Osteocyte (in vitro differentiated cells): Measurements from ENCODE around the gene CD53. TPM values are rescaled to one million over a fixed set of nuclear protein-coding genes. Genes with fewer than 3 reads are reported as not detected.

Experiments
- DNase-seq: peaks from one replicate; pipeline ENCODE4 v3.0.0; 2021; ENCODE audit warnings: mixed read lengths; ENCODE audit not compliant: unreplicated experiment; ENCODE audit errors: extremely low spot score
- H3K27ac Mint-ChIP-seq: one replicate; pipeline ENCODE4 v1.8.0; 2021; ENCODE audit warnings: mild to moderate bottlenecking, mixed read lengths; ENCODE audit not compliant: unreplicated experiment
- H3K27me3 Mint-ChIP-seq: one replicate; pipeline ENCODE4 v1.8.0; 2021; ENCODE audit warnings: mixed read lengths; ENCODE audit not compliant: unreplicated experiment
- H3K36me3 Mint-ChIP-seq: one replicate; pipeline ENCODE4 v1.8.0; 2021; ENCODE audit warnings: mixed read lengths; ENCODE audit not compliant: unreplicated experiment
- H3K4me1 Mint-ChIP-seq: one replicate; pipeline ENCODE4 v1.8.0; 2021; ENCODE audit warnings: mixed read lengths; ENCODE audit not compliant: unreplicated experiment
- H3K4me3 Mint-ChIP-seq: one replicate; pipeline ENCODE4 v1.8.0; 2021; ENCODE audit warnings: mild to moderate bottlenecking, moderate library complexity, mixed read lengths; ENCODE audit not compliant: unreplicated experiment
- H3K9me3 Mint-ChIP-seq: one replicate; pipeline ENCODE4 v1.8.0; 2021; ENCODE audit warnings: mixed read lengths; ENCODE audit not compliant: unreplicated experiment
- total RNA-seq: library from RNA; stranded (reverse); gene quantifications from 2 replicates; pipeline ENCODE4 v1.2.1, GENCODE V29; 2021
- TF ChIP-seq, protein P1 (sequence below): fragments of 200-600 bp; sonication (generic); IDR thresholded peaks from 2 replicates; pipeline ENCODE4 v1.5.0; 2021; ENCODE audit warnings: antibody characterized with exemption, mild to moderate bottlenecking, moderate library complexity

The CD53 gene
- total RNA-seq, 1 donor from 2014 or later, result not detected

DNA sequence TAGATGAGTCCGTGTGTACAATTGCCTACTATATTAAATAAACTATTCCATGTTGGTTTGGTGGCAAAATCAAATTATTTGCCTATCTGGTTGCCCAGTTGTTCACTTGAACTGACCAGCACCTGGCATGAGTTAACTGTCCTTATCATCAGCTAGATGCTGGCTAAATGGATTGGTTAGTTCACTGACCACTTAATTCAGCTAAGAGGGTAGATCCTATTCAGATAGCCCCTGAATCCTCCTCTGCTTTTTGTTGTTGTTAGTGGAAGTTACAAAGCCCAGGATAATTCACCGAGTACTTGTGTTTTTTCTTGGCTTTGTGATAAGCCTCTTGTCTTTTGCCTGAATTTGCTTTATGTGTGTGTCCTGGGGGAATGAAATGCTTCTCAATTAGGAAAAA lies 22.8 kb upstream of the CD53 start:
- TF ChIP-seq, protein P1, sequence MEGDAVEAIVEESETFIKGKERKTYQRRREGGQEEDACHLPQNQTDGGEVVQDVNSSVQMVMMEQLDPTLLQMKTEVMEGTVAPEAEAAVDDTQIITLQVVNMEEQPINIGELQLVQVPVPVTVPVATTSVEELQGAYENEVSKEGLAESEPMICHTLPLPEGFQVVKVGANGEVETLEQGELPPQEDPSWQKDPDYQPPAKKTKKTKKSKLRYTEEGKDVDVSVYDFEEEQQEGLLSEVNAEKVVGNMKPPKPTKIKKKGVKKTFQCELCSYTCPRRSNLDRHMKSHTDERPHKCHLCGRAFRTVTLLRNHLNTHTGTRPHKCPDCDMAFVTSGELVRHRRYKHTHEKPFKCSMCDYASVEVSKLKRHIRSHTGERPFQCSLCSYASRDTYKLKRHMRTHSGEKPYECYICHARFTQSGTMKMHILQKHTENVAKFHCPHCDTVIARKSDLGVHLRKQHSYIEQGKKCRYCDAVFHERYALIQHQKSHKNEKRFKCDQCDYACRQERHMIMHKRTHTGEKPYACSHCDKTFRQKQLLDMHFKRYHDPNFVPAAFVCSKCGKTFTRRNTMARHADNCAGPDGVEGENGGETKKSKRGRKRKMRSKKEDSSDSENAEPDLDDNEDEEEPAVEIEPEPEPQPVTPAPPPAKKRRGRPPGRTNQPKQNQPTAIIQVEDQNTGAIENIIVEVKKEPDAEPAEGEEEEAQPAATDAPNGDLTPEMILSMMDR, result no peak

DNA sequence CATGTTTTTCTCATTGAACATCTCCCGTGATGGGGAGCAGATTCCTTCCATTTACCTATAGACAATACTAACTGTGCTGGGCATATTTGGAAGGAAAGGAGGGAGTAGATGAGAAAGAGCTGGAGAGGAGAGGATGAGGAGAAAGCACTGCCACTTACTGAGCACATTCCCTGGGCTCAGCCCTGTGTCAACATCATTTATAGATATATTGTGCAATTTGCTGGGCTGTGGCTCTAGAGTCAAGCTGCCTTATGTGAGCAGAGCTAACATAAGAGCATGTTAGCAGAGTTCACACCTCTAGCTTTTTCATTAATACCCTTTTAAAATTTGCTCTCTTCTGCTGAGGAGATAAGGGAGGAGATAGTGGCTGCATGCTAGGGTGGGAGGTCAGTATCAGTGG lies 22.3 kb upstream of the CD53 start:
- no peak overlapping the region for H3K27ac Mint-ChIP-seq

More for the DNA sequence above, 22.8 kb upstream of the CD53 start:
- Mint-ChIP-seq H3K27me3 (peaks cover 4% of the 10 kb centered on the region), H3K4me1 (no peaks in the 10 kb centered on the region), H3K36me3 (no peaks in the 10 kb centered on the region), H3K27ac (no peak overlapping the region), H3K4me3 (no peak overlapping the region), H3K9me3 (no peaks in the 10 kb centered on the region)
- no peak for DNase-seq

DNA sequence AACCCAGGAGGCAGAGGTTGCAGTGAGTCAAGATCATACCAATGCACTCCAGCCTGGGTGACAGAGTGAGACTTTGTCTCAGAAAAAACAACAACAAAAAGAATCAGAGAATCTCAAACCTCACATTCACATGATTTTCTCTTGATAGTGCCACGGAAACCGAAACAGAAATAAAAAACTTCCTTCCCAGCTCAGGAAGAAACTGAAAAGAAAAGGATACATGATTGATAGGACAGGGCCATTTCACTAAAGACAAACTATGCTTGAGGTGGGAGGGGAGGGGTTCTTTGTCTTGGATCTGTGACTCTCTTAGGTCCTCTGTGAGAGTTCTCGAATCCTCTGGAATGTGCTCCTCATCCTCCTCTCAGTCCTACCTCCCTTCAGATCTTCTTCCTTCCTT lies 19.8 kb upstream of the CD53 start:
- H3K4me1 Mint-ChIP-seq, result no peaks in the 10 kb centered on the region
- H3K9me3 Mint-ChIP-seq, result no peaks in the 10 kb centered on the region
- H3K27ac Mint-ChIP-seq, result no peak overlapping the region
- no peak for DNase-seq
- H3K4me3 Mint-ChIP-seq, result no peak overlapping the region
- TF ChIP-seq, protein P1, result no peak
- H3K36me3 Mint-ChIP-seq, result no peaks in the 10 kb centered on the region
- H3K27me3 Mint-ChIP-seq, result no peaks in the 10 kb centered on the region

More for the DNA sequence above, 22.3 kb upstream of the CD53 start:
- Mint-ChIP-seq H3K9me3 (no peaks in the 10 kb centered on the region), H3K4me1 (no peaks in the 10 kb centered on the region), H3K27me3 (peaks cover 4% of the 10 kb centered on the region), H3K36me3 (no peaks in the 10 kb centered on the region), H3K4me3 (no peak overlapping the region)
- DNase-seq, result no peak
- TF ChIP-seq, protein P1, result no peak

DNA sequence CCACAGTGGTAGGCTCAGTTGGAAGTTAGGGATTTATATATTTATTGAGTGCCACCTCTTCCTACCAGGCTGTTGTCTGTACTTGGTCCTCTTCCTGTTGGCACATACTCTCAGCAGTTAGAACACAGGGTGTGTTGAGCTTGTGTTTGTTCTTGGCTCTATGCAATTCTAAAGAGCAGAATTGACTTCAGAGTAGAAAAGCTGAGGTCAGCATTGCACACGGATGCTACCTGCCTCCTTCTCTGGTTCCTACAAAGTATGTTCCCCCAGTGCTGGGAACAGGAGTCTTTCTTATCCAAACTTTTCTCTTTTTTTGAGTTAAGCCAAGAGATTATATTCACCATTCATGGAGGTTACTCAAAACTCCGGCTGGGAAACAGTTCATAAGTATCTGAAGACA lies 16.5 kb upstream of the CD53 start:
- no peaks in the 10 kb centered on the region for H3K4me1 Mint-ChIP-seq
- H3K9me3 Mint-ChIP-seq, result no peaks in the 10 kb centered on the region
- TF ChIP-seq, protein P1, result no peak
- DNase-seq, result no peak
- H3K27me3 Mint-ChIP-seq, result no peaks in the 10 kb centered on the region
- no peaks in the 10 kb centered on the region for H3K36me3 Mint-ChIP-seq
- no peak overlapping the region for H3K4me3 Mint-ChIP-seq
- H3K27ac Mint-ChIP-seq, result no peak overlapping the region

DNA sequence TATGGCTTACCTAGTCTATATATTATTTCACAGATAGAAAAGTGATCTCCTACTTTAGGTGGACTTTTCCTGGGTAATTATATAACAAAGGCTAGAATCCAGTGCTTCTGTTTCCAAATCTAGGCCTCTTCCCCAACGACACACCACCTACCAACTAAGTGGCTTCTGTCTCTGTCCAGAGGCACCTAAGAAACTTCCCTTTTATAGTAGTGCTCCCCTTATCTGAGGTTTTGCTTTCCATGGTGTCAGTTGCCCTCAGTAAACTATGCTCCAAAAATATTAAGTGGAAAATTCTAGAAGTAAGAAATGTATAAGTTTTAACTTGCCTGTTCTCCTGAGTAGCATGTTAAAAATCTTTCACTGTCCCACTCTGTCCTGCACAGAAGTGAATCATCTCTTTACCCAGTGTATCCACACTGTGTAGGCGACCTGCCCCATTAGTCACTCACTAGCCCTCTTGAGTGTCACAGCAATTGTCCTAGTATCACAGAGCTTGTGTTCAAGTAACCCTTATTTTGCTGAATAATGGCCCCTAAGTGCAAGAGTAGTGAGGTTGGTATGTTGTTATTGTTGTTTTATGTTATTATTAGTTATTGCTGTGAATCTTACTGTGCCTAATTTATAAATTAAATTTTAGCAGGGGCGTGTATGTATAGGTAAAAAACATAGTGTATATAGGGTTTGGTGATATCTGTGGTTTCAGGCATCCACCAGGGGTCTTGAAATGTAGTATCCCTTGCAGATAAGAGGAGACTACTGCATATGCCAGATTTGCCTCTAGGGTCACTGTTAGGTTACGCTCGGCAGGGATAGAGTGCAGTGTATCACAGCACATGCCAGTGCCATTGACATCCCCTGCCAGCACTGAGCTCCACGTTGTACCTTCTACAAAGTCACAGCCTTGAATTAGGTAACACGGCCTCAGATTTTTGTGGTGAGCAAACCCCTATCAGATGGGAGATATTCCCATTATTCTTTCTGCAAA lies 14.7 kb upstream of the CD53 start:
- no peak overlapping the region for H3K4me3 Mint-ChIP-seq
- TF ChIP-seq, protein P1, result no peak
- H3K4me1 Mint-ChIP-seq, result no peaks in the 10 kb centered on the region
- DNase-seq, result no peak
- H3K9me3 Mint-ChIP-seq, result peaks cover 12% of the 10 kb centered on the region
- H3K36me3 Mint-ChIP-seq, result no peaks in the 10 kb centered on the region
- no peak overlapping the region for H3K27ac Mint-ChIP-seq
- no peaks in the 10 kb centered on the region for H3K27me3 Mint-ChIP-seq
